HG02885 (cell line): Measurements from ENCODE around the gene MARCKSL1.
"Not testable (repeated sequence)": the region's sequence is repeated elsewhere in the genome, so short reads cannot be mapped to it uniquely, and the experiment has no call there.

Experiments
- ATAC-seq: cut with Tn5 transposase; IDR thresholded peaks from one replicate; pipeline ENCODE4 v1.9.1; 2021; ENCODE audit warnings: mild to moderate bottlenecking; ENCODE audit not compliant: unreplicated experiment, poor library complexity

Gene MARCKSL1, protein sequence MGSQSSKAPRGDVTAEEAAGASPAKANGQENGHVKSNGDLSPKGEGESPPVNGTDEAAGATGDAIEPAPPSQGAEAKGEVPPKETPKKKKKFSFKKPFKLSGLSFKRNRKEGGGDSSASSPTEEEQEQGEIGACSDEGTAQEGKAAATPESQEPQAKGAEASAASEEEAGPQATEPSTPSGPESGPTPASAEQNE

DNA sequence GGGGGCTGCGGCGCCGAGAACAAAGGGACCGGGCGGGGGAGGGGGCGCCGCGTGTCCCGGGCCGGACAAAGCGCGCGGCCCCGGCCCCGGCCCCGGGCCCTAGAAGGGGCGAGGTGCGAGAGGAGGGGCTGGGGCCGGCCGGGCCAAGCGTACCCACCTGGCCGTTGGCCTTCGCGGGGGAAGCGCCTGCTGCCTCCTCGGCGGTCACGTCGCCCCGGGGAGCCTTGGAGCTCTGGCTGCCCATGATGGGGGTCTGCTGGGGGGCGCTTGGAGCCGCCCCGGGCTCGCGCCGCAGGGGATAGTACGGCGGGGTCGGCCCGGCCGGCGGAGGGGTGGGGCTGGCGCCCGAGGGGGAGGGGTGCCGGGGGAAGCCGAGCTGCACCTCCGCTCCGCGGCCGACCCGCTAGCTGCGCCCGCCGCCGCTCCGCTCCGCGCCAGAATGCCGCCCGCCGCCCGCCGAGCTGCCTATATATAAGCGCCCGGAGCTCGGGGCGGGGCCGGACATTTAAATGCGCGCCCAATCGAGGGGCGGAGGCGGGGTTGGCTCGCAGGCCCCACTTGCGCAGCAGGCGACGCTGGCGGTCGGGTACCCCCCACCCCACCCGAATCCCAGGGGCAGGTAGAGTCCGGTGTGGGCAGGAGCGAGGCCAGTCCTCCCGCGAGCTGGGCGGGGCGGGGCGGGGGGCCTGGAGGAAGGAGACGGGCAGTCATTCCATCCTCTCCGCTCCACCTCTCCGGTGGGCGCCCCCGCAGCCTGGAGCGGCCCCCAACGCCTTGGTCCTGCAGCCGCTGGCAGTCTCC is at the start of gene MARCKSL1:
Gene MARCKSL1 (minus strand): TSS at position 444 of the 801 bp plus-strand sequence. CDS start 200 bp downstream, at position 244.
- no peak for ATAC-seq

DNA sequence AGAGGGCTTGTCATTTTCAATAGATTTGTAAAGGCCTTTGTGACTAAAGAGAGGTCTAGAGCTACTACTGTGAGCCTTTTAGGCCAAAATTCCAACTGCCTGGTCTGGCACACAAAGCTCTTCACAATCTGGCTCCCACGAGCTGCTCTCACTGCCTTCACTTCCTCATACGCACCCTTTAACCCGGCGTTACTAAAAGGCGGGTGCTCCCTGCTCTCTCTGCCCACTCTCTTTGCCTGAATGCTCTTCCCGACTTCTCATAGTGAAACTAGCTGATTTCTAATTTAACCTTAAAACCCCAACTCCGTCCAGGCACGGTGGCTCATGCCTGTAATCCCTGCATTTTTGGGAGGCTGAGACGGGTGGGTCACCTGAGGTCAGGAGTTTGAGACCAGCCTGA is 44.0 kb upstream of the MARCKSL1 start:
- no peak for ATAC-seq

DNA sequence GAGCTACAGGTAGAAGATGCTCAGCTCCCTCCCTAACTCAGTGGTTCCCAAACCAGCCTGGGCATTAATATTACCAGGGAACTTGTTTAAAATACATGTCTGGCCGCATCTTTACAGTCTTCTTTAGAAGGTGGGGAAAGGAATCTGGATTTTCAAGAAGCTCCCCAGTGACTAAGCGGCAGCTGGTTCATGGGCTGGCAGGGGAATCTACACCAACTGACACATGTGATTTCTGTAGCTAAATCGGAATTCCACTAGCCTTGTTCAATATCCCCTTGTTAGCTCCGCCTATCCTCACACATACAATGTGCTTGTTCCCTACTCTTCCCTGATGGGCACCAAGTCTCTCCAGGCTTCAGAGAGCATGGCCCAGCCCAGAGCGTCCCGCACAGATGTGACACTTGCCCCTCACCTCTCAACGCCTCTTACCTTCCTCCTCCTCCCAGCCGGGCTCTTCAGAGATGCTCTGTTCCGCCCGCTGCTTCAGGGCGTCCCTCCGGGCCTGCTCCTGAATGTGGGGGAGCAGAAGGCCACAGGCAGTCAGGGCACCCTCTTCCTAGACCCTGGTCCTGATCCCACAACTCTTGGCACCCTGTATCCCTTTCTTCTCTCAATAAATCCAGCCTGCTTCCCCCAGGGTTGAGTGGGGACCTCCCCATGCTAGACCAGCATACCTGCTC is 41.6 kb upstream of the MARCKSL1 start:
- ATAC-seq = no peak

DNA sequence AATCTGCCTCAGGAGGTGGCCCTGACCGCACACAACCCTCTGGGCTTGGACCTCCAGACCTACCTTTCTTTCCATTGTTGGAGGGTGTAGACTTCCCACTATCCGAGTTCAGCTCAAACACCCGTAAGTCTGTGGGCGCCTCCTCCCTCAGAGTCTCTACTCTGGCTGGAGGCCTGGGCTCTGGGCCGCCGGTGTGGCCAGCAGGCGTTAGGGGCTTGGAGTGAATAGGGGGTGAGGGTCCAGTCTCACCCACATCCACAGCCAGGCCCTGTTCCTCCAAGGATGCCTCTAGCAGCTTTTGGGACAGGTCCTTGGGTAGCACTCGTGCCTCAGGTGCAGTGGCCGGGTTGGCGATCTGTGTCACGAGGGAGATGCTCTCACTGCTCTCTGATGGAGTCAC is 40.2 kb upstream of the MARCKSL1 start:
- ATAC-seq = no peak

DNA sequence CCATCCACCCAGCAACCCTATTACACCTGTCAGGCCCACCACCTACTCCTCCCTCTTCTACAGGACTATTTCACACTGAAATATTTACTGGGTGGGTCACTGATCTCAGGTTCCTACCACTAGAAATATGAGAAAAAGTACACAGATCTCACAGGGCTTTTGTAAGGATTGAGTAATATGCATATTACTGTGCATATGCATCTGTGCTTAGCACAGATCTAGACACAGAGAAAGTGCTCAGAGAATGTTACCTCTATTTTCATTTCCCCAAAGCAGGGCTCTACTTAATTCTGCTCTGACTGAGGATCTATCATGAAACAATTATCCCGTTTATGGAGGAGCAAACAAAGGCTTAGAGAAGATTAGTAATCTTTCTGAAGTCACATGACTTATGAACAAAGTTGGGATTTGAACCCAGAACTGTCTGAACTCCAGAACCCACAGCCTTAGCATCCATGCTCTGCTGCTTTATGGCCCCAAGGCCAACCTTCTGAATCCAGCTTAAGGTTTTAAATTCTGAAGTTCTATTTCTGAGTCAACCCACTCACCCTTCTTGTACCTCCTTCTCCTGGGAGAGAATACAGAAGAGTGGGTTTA is 38.1 kb upstream of the MARCKSL1 start:
- no peak for ATAC-seq

DNA sequence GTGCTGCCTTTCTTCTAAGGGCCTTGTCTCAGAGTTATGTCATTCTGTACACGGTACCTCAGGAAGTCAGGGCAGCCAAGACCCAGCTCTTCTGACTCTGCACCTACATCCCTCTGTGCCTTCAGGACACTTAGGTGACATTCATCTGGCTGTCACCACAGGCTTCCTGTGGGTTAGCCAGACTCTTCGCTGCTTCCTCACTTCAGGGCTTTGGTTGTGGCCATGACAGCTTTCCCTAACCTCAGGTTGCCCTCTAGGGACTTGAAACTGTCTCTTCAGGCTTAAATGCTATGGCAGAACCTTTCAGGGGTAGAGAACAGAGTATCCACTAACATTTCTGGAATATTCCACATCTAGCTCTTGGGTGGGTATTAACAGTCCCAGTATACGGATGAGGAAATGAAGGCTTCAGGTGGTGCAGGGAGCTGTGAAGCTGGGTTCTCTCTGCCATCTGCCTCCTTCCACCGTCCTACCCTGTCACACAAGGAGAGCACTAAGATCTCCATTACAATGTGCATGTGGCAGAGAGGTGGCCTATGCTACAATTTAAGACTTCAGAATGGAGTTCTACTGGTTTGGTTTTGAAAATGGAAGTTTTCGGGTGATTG is 36.2 kb upstream of the MARCKSL1 start:
- ATAC-seq = no peak

DNA sequence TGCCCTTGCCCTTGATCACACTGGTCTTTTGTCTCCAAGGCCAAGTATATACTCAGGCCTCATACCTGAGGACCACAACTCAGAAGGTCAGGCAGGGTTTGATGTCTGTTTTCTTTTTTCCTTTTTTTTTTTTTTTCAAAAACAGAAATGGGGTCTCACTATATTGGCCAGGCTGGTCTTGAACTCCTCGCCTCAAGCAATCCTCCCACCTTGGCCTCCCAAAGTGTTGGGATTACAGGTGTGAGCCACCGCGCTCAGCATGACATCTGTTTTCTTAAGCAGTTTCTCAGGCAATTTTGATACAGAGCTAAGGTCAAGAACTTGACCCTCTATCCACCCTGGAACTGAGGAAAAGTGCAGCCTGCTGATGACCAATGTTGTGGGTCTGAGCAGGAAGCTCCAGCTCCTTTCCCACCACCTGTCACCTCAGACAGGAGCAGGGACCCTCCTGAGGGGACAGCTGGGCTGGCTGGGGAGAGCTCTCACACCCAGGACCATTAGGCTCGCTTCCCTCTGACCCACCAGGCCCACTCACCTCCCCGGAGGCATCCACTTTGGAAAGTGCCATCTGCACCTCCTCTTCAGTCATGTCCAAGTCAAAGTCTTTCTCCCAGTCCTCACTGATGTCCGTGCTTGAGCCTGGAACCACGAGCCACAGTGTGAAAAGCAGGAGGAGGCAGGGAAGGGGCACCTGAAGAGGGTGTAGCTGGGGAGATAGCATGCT is 32.0 kb upstream of the MARCKSL1 start:
- ATAC-seq = no peak

DNA sequence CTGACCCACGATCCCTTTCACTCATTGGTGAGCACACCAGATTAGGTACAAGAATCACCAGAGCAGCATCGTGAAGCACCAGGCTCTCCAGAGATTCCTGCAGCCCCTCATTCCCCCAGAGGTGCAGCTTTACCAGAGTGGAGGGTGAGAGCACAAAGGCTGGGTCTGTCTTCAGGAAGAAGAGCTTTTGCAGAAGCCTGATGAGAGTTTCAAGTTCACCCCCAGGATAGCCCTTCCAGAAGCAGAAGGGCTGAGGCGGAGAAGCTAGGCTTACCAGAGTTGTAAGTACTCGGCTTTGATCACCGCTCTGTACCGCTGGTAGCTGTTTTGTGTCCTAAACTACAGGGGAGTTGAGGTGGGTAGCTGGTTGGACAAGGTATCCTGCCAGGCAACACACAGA is 29.4 kb upstream of the MARCKSL1 start:
- no peak for ATAC-seq

DNA sequence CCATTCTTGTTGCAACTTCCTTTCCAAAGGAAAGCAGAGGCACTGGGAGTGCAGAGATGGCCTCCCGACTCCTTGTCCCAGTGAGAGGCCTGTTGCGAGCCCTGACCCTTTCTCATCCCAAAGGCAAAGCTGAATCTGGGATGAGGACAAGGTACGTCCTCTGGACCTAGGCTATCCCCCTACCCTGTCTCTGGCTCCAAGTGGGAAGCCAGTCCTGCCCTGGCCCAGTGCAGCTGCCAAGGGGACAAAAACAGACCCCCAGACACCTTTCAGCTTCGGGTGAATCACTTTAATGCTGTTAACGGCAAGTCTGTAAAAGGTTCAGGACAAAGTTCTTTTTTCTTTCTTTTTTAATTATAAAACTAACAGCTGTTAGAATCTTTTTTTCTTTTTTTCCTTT is 28.8 kb upstream of the MARCKSL1 start:
- ATAC-seq = no peak

DNA sequence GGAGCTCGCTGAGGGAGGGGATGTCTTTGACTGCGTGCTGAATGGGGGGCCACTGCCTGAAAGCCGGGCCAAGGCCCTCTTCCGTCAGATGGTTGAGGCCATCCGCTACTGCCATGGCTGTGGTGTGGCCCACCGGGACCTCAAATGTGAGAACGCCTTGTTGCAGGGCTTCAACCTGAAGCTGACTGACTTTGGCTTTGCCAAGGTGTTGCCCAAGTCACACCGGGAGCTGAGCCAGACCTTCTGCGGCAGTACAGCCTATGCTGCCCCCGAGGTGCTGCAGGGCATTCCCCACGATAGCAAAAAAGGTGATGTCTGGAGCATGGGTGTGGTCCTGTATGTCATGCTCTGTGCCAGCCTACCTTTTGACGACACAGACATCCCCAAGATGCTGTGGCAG is 27.7 kb upstream of the MARCKSL1 start:
- no peak for ATAC-seq

DNA sequence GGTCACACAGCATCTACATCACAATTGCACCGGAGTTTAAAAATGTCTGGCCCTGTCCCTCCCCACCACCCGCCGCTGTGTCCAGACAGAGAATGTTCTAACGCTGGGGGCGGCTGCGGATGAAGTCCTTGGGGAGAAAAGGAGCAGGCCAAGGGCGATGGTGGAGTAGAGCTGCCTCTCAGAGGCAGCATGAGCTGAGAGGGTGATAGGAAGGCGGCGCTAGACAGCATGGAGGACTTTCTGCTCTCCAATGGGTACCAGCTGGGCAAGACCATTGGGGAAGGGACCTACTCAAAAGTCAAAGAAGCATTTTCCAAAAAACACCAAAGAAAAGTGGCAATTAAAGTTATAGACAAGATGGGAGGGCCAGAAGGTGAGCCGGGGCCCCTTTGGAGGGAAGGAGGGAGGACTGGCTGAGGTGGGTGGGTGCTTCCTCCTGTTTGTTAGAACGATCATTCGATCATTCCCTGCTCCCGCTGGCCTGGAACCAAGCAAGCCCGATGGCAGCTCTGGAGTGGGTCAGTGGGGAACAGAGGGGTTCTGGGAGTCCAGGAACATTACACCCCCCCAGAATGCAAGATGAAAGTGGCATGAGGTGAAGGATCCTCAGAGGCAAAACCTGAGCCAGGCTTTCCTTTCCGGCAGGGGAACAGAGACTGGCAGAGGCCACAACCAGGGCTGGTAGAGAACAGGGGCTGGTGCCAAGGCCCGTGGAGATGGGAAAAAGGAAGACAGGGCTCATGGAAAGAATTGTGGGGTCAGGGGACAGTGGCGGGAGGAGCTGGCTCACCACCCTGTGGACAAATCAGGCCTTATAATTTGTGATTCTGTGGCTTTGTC is 26.7 kb upstream of the MARCKSL1 start, which contains the start of the genes FAM229A and TSSK3:
Gene FAM229A (minus strand): TSS at position 12 of the 840 bp plus-strand sequence. CDS start 394 bp downstream, outside the sequence.
Gene TSSK3 (plus strand): TSS at position 66 of the 840 bp plus-strand sequence. CDS start 163 bp downstream, at position 229.
- ATAC-seq = no peak

DNA sequence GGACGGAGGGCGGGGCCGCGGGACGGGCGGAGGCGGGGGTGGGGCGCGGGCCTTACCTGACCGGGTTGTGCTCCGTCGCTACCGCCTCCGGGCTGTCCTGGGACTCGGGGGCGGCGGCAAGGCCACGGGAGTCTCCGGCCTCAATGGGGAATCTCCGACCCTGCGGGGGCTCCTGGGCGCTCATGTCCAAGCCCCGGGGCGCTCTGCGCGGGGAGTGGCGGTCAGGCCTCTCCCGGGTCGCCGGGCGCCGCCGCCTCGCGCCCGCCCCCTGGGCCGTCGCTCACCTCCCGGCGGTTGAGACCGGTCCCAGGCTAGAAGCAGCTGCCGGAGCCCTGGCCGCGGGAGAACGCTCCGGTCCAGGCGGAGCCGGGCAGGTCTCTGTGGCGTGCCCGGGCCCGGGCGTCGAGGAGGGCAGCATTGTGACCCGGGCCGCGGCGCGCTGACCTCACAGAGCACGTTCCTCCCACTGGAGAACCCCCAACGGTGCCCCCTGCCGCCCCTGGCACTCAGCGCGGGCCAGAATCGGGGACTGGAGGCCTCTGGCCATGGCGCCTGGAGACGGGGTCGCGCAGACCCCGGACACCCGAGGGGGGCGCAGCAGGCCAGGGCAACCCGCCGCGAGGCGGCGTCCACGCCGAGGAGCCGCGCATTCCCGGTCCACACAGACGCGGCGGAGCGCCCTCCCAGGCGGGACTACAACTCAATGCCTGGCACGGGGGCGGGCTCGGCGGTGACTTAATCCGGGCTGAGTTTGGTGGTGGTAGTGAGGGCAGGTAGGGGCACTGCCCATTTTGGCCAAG is 25.8 kb upstream of the MARCKSL1 start:
- ATAC-seq = no peak

DNA sequence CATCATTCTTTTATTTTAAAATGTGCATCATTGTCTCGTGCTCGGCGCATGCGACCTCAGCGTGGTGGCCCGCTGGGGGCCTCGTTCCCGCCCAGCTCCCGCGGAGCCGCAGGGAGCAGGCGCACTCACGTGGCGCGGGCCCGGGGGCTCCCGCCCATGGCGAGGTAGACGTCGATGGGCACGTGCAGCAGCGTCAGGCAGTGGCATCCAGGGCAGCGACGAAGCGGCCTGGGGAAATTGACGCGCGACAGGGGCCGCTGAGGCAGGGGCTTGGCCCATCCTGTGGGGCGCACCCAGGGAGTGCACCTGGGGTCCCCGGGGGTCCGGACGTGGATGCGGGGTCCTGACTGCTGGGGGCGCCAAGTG is 25.3 kb upstream of the MARCKSL1 start:
- no peak for ATAC-seq

DNA sequence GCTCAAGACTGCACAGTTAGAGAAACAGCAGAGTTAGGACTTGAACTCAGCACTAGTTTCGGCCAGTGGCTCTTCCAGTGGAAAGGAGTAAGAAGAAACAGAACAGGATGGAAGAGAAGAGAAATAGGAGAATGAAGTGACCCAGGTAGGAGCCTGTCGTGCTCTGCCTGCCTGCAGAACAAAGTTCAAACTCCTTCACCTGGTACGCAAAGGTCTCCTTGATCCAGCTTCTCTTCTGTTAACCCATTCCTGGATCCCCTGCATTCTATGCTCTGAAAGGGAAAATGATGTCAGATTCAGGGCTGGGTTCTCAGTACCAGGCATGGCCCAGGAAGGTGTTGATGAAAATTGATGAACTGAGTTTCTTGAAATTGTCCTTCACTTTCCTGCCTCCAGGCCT is 22.4 kb upstream of the MARCKSL1 start:
- no peak for ATAC-seq

DNA sequence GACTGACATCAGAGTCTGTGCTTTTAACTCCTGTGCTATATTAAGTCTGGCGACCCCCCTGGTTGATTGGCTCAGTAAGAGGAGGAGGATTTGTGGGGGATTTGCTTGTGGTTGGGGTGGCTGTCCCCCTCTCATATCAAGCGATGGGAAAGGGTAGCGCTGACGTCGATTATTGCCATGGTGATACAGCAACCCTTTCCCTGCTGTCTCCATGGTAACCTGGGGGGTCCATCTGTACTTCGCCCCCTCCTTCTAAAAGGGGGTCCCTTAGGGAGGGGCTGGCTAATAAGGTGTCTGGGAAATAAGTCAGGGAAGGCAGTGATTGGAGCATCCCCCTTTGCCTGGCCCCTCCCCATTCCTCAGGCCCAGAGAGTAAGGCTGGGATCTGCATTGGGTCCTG is 21.6 kb upstream of the MARCKSL1 start:
- no peak for ATAC-seq

DNA sequence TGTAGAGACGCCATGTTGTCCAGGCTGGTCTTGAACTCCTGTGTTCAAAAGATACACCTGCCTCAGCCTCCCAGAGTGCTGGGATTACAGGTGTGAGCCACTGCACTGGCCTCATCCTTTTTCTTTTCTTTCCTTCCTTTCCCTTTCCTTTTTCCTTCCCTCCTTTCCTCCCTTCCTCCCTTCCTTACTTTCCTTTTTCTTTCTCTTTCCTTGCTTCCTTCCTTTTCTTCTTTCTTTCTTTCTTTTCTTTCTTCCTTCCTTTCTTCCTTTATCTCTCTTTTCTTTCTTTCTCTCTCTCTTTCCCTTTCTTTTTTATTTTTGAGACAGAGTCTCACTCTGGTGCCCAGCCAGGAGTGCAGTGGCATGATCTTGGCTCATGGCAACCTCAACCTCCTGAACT is 20.4 kb upstream of the MARCKSL1 start:
- no peak for ATAC-seq

DNA sequence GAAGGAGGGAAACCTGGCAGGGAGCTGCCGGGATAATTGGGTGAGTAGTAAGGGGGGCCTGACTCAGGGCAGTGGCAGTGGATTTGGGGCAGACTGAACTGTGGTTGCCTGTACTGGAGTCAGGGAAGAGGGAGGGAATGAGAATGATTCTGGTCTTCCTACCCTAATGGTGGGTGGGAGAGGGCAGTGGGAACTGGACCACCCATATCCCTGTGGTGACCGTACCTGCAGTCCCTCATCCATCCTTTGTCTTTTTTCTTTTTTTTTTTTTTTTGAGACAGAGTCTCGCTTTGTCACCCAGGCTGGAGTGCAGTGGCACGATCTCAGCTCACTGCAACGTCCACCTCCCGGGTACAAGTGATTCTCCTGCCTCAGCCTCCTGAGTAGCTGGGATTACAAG is 19.7 kb upstream of the MARCKSL1 start:
- ATAC-seq = not testable (repeated sequence)

DNA sequence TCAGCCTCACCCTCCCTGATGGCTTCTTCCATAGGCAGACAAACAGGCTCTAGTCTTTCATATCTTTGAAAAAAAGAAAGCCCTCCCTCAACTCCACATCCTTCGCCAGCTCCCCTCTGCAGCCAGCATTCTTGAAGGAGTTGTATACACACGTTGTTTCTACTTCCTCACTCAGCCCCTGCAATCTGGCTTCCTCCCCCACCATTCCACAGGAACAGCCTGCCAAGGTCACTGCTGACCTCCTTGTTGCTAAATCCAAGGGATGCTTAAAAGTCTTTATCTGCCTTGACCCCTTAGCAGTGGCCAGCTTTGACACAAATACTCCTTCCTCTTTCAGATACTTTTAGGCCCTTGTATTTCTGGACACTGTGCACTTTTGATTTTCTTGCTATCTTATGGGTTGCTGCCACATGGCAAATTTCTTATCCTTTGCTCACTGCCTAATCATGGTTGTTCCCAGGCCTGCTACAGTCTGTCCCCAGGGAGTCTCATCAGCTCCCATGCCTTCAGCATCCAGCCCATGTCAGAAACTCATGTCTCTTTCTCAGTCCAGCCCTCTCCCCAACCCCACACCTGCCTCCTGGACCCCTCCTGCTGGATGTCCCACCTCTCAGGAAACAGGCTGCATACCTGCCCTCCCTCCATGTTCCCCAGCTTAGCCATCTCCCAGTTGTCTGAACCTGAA is 18.0 kb upstream of the MARCKSL1 start:
- no peak for ATAC-seq
